Caki2 (cell line): ENCODE data around the gene SCAF1. TPM values are rescaled to one million over a fixed set of nuclear protein-coding genes. Genes with fewer than 3 reads are reported as not detected.
A peak's percentile ranks its signal among the peaks of the same experiment; 100 is the strongest.

Experiments used
- DNase-seq: peaks from one replicate; pipeline ENCODE4 v3.0.0-alpha.2; 2015; ENCODE audit warnings: low read depth
- in situ Hi-C: cut with HindIII; loops from 2 replicates; pipeline ENCODE4 v1.10.0; 2016; ENCODE audit warnings: low sequenced_read_pairs, low pct_unique_long_range_greater_than_20kb, mixed read lengths
- total RNA-seq: library from RNA; depleted of rRNA; stranded (reverse); fragments of >200 nt; shearing (Covaris generic); gene quantifications from 2 replicates; pipeline ENCODE4 v1.2.3, GENCODE V29; 2014; ENCODE audit warnings: low replicate concordance

SCAF1 gene
- total RNA-seq, 1 experiment from 2014 or later: 28.2 TPM

- DNase-seq: no peak
- in situ Hi-C loops: no loop called here
Measured at GRCh38 chr19:49657493-49658138, 15.6 kb downstream of the SCAF1 start.

- no peak for DNase-seq
Measured at GRCh38 chr19:49658139-49658517, 16.1 kb downstream of the SCAF1 start.

GRCh38 chr19:49658566-49659442, 16.8 kb downstream of the SCAF1 start:
- no peak for DNase-seq

More at GRCh38 chr19:49658139-49658517, 16.1 kb downstream of the SCAF1 start:
- in situ Hi-C loops: no loop called here

GRCh38 chr19:49660338-49660961, 18.4 kb downstream of the SCAF1 start:
- DNase-seq: no peak
- in situ Hi-C loops: no loop called here

More at GRCh38 chr19:49658566-49659442, 16.8 kb downstream of the SCAF1 start:
- in situ Hi-C loops: no loop called here

GRCh38 chr19:49662011-49662410, 20.0 kb downstream of the SCAF1 start:
- DNase-seq: no peak
- in situ Hi-C loops: no loop called here

- DNase-seq: no peak
- in situ Hi-C loops: no loop called here
Measured at GRCh38 chr19:49663224-49663623, 21.2 kb downstream of the SCAF1 start.

GRCh38 chr19:49664171-49665035, 22.4 kb downstream of the SCAF1 start:
- in situ Hi-C loops: no loop called here
- DNase-seq: peak; percentile 89

GRCh38 chr19:49665036-49665350, 23.0 kb downstream of the SCAF1 start:
- in situ Hi-C loops: no loop called here
- no peak for DNase-seq

- in situ Hi-C loops: no loop called here
- peak; percentile 92 for DNase-seq
Measured at GRCh38 chr19:49665351-49666119, 23.5 kb downstream of the SCAF1 start, which contains the start of the genes BCL2L12 and IRF3. BCL2L12 (plus strand) TSS chr19:49665933; CDS start chr19:49666693, 760 bp downstream. IRF3 (minus strand) TSS chr19:49665857; CDS start chr19:49664838, 1,019 bp downstream.

GRCh38 chr19:49666120-49666444, 24.1 kb downstream of the SCAF1 start:
- in situ Hi-C loops: no loop called here
- no peak for DNase-seq

- in situ Hi-C loops: no loop called here
- no peak for DNase-seq
Measured at GRCh38 chr19:49667473-49667872, 25.5 kb downstream of the SCAF1 start.

GRCh38 chr19:49669516-49669915, 27.5 kb downstream of the SCAF1 start:
- in situ Hi-C loops: no loop called here

GRCh38 chr19:49672131-49672919, 30.3 kb downstream of the SCAF1 start:
- in situ Hi-C loops: no loop called here
- peak; percentile 80 for DNase-seq

More at GRCh38 chr19:49669516-49669915, 27.5 kb downstream of the SCAF1 start:
- DNase-seq: no peak

GRCh38 chr19:49676136-49676783, 34.3 kb downstream of the SCAF1 start:
- peak; percentile 97 for DNase-seq
- in situ Hi-C loops: no loop called here

GRCh38 chr19:49676784-49677230, 34.8 kb downstream of the SCAF1 start:
- in situ Hi-C loops: no loop called here

GRCh38 chr19:49677231-49677900, 35.4 kb downstream of the SCAF1 start, which contains the start of gene PRMT1:
PRMT1 (plus strand) TSS chr19:49677271; CDS start chr19:49677281, 10 bp downstream.
- in situ Hi-C loops: no loop called here

More at GRCh38 chr19:49676784-49677230, 34.8 kb downstream of the SCAF1 start:
- DNase-seq: peak; percentile 100

More at GRCh38 chr19:49677231-49677900, 35.4 kb downstream of the SCAF1 start, which contains the start of gene PRMT1:
- no peak for DNase-seq
